ENCODE measurements around the gene LYRM9.
"Not testable (repeated sequence)": the region's sequence is repeated elsewhere in the genome, so short reads cannot be mapped to it uniquely, and the experiment has no call there.

Gene LYRM9

GRCh38 chr17:27840406-27840678 is 52.8 kb downstream of the LYRM9 start:
- not testable (repeated sequence) for H3K79me2 ChIP-seq (ENCODE audit: control insufficient read depth, insufficient read depth, low read length, unreplicated experiment); H3K4me3 ChIP-seq (ENCODE audit: low read depth, low read length); H3K36me3 ChIP-seq (ENCODE audit: insufficient read depth, low read length); H3K4me1 ChIP-seq (ENCODE audit: control insufficient read depth, insufficient read depth, low read length, unreplicated experiment); H3K27ac ChIP-seq (ENCODE audit: low read depth, low read length); H2AFZ ChIP-seq (ENCODE audit: low read length, unreplicated experiment)
- peaks cover 54% of the 10 kb centered on the region for H3K27me3 ChIP-seq (ENCODE audit: insufficient read depth, low read length)

GRCh38 chr17:27839571-27840405 is 53.4 kb downstream of the LYRM9 start:
- not testable (repeated sequence) for H3K4me3 ChIP-seq (ENCODE audit: low read depth, low read length); H3K79me2 ChIP-seq (ENCODE audit: control insufficient read depth, insufficient read depth, low read length, unreplicated experiment); H3K36me3 ChIP-seq (ENCODE audit: insufficient read depth, low read length); H3K27ac ChIP-seq (ENCODE audit: low read depth, low read length); H2AFZ ChIP-seq (ENCODE audit: low read length, unreplicated experiment); H3K4me1 ChIP-seq (ENCODE audit: control insufficient read depth, insufficient read depth, low read length, unreplicated experiment)
- peaks cover 54% of the 10 kb centered on the region for H3K27me3 ChIP-seq (ENCODE audit: insufficient read depth, low read length)

GRCh38 chr17:27838607-27839006 is 54.6 kb downstream of the LYRM9 start:
- peaks cover 46% of the 10 kb centered on the region for H3K27me3 ChIP-seq (ENCODE audit: insufficient read depth, low read length)
- H3K4me3 ChIP-seq (ENCODE audit: low read depth, low read length); H3K79me2 ChIP-seq (ENCODE audit: control insufficient read depth, insufficient read depth, low read length, unreplicated experiment); H2AFZ ChIP-seq (ENCODE audit: low read length, unreplicated experiment); H3K36me3 ChIP-seq (ENCODE audit: insufficient read depth, low read length); H3K27ac ChIP-seq (ENCODE audit: low read depth, low read length); H3K4me1 ChIP-seq (ENCODE audit: control insufficient read depth, insufficient read depth, low read length, unreplicated experiment): not testable (repeated sequence)

- not testable (repeated sequence) for H3K36me3 ChIP-seq (ENCODE audit: insufficient read depth, low read length); H3K4me3 ChIP-seq (ENCODE audit: low read depth, low read length); H3K79me2 ChIP-seq (ENCODE audit: control insufficient read depth, insufficient read depth, low read length, unreplicated experiment); H3K27ac ChIP-seq (ENCODE audit: low read depth, low read length); H2AFZ ChIP-seq (ENCODE audit: low read length, unreplicated experiment); H3K4me1 ChIP-seq (ENCODE audit: control insufficient read depth, insufficient read depth, low read length, unreplicated experiment)
- H3K27me3 ChIP-seq (ENCODE audit: insufficient read depth, low read length): peaks cover 40% of the 10 kb centered on the region
Observed at GRCh38 chr17:27837769-27838168, 55.4 kb downstream of the LYRM9 start.

- no peak overlapping the region for H3K27ac ChIP-seq (ENCODE audit: low read depth, low read length)
- no peaks in the 10 kb centered on the region for H3K79me2 ChIP-seq (ENCODE audit: control insufficient read depth, insufficient read depth, low read length, unreplicated experiment)
- no peak overlapping the region for H3K4me3 ChIP-seq (ENCODE audit: low read depth, low read length)
- H3K27me3 ChIP-seq (ENCODE audit: insufficient read depth, low read length): peaks cover 46% of the 10 kb centered on the region
- no peak overlapping the region for H2AFZ ChIP-seq (ENCODE audit: low read length, unreplicated experiment)
- H3K4me1 ChIP-seq (ENCODE audit: control insufficient read depth, insufficient read depth, low read length, unreplicated experiment): no peaks in the 10 kb centered on the region
- H3K36me3 ChIP-seq (ENCODE audit: insufficient read depth, low read length): no peaks in the 10 kb centered on the region
Observed at GRCh38 chr17:27836651-27837050, 56.5 kb downstream of the LYRM9 start.

- Histone ChIP-seq H3K79me2 (ENCODE audit: control insufficient read depth, insufficient read depth, low read length, unreplicated experiment) (no peaks in the 10 kb centered on the region), H3K36me3 (ENCODE audit: insufficient read depth, low read length) (no peaks in the 10 kb centered on the region), H3K27ac (ENCODE audit: low read depth, low read length) (no peak overlapping the region), H3K4me3 (ENCODE audit: low read depth, low read length) (no peak overlapping the region), H3K4me1 (ENCODE audit: control insufficient read depth, insufficient read depth, low read length, unreplicated experiment) (no peaks in the 10 kb centered on the region), H3K27me3 (ENCODE audit: insufficient read depth, low read length) (peaks cover 41% of the 10 kb centered on the region), H2AFZ (ENCODE audit: low read length, unreplicated experiment) (no peak overlapping the region)
Observed at GRCh38 chr17:27834571-27834970, 58.6 kb downstream of the LYRM9 start.

- Histone ChIP-seq H3K79me2 (ENCODE audit: control insufficient read depth, insufficient read depth, low read length, unreplicated experiment) (no peaks in the 10 kb centered on the region), H3K4me3 (ENCODE audit: low read depth, low read length) (no peak overlapping the region), H3K36me3 (ENCODE audit: insufficient read depth, low read length) (no peaks in the 10 kb centered on the region), H2AFZ (ENCODE audit: low read length, unreplicated experiment) (no peak overlapping the region), H3K27me3 (ENCODE audit: insufficient read depth, low read length) (peaks cover 53% of the 10 kb centered on the region), H3K4me1 (ENCODE audit: control insufficient read depth, insufficient read depth, low read length, unreplicated experiment) (no peaks in the 10 kb centered on the region), H3K27ac (ENCODE audit: low read depth, low read length) (no peak overlapping the region)
Observed at GRCh38 chr17:27832831-27833230, 60.3 kb downstream of the LYRM9 start.

- H3K79me2 ChIP-seq (ENCODE audit: control insufficient read depth, insufficient read depth, low read length, unreplicated experiment); H3K36me3 ChIP-seq (ENCODE audit: insufficient read depth, low read length); H3K4me3 ChIP-seq (ENCODE audit: low read depth, low read length); H3K4me1 ChIP-seq (ENCODE audit: control insufficient read depth, insufficient read depth, low read length, unreplicated experiment); H3K27ac ChIP-seq (ENCODE audit: low read depth, low read length); H2AFZ ChIP-seq (ENCODE audit: low read length, unreplicated experiment): not testable (repeated sequence)
- peaks cover 41% of the 10 kb centered on the region for H3K27me3 ChIP-seq (ENCODE audit: insufficient read depth, low read length)
Observed at GRCh38 chr17:27829888-27830287, 63.3 kb downstream of the LYRM9 start.

GRCh38 chr17:27829143-27829711 is 63.9 kb downstream of the LYRM9 start:
- not testable (repeated sequence) for H2AFZ ChIP-seq (ENCODE audit: low read length, unreplicated experiment); H3K36me3 ChIP-seq (ENCODE audit: insufficient read depth, low read length); H3K79me2 ChIP-seq (ENCODE audit: control insufficient read depth, insufficient read depth, low read length, unreplicated experiment); H3K4me1 ChIP-seq (ENCODE audit: control insufficient read depth, insufficient read depth, low read length, unreplicated experiment); H3K4me3 ChIP-seq (ENCODE audit: low read depth, low read length); H3K27ac ChIP-seq (ENCODE audit: low read depth, low read length)
- H3K27me3 ChIP-seq (ENCODE audit: insufficient read depth, low read length): peaks cover 43% of the 10 kb centered on the region

Data from ACC112 (cell line).